Uterus (tissue), 2 donors: ENCODE measurements around the gene HUWE1.

Experiments used
- CTCF ChIP-seq, 4 experiments: fragments of 200-600 bp in 2 of 4; fragments of 450-650 bp in 2 of 4; sonication (generic) in 2 of 4; IDR thresholded peaks; one replicate each; pipeline ENCODE4 v1.5.1; 2016 to 2019; ENCODE audit warnings: antibody characterized with exemption in 4 of 4, mild to moderate bottlenecking in 2 of 4, moderate library complexity in 1 of 4
- POLR2A ChIP-seq, 2 donors: fragments of 450-650 bp; IDR thresholded peaks; one replicate each; pipeline ENCODE4 v1.6.1; 2016; ENCODE audit warnings: antibody characterized with exemption in 2 of 2, mild to moderate bottlenecking in 1 of 2, moderate library complexity in 1 of 2

- no peak for TF ChIP-seq POLR2A (IDR thresholded peaks at IDR 0.05)
- no peak for TF ChIP-seq CTCF (IDR thresholded peaks at IDR 0.05)
Measured at GRCh38 chrX:53598169-53598568, 88.3 kb downstream of the HUWE1 start.
